PC-3 (cell line): ENCODE data around the gene ILF3.

ENCODE experiments used
- EZH2 ChIP-seq: fragments of 300-600 bp; sonication (generic); IDR thresholded peaks from one replicate; pipeline ENCODE4 v1.6.1; 2017; ENCODE audit warnings: antibody characterized with exemption, mild to moderate bottlenecking, low read length; ENCODE audit not compliant: unreplicated experiment
- EZH2phosphoT487 ChIP-seq: fragments of 300-600 bp; sonication (generic); IDR thresholded peaks from 2 replicates; pipeline ENCODE4 v1.6.1; 2018; ENCODE audit warnings: mild to moderate bottlenecking, antibody characterized with exemption, low read length, borderline replicate concordance
- TF ChIP-seq, protein P1 (sequence below): fragments of 300-600 bp; sonication (generic); conservative IDR thresholded peaks from 2 replicates; pipeline ENCODE4 v1.5.1; 2017; ENCODE audit warnings: antibody characterized with exemption, low read depth, mild to moderate bottlenecking, low read length

DNA sequence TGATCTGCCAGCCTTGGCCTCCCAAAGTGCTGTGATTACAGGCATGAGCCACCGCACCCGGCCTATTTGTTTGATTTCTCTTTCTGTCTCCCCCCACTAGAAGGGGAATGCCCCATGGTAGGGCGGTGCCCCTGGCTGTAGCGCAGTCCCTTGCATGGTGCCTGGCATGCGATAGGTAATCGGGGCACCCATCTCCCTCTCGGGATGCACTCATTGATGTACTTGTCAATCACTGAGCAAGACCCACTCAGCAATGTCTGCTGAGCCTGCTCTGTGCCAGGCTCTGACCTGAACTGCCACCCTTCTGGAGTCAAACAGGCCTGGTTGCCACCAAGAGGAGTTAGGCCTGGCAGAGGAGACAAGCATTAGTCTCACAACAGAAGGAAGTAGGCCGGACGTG, 83.6 kb downstream of the ILF3 start:
- TF ChIP-seq, protein P1, sequence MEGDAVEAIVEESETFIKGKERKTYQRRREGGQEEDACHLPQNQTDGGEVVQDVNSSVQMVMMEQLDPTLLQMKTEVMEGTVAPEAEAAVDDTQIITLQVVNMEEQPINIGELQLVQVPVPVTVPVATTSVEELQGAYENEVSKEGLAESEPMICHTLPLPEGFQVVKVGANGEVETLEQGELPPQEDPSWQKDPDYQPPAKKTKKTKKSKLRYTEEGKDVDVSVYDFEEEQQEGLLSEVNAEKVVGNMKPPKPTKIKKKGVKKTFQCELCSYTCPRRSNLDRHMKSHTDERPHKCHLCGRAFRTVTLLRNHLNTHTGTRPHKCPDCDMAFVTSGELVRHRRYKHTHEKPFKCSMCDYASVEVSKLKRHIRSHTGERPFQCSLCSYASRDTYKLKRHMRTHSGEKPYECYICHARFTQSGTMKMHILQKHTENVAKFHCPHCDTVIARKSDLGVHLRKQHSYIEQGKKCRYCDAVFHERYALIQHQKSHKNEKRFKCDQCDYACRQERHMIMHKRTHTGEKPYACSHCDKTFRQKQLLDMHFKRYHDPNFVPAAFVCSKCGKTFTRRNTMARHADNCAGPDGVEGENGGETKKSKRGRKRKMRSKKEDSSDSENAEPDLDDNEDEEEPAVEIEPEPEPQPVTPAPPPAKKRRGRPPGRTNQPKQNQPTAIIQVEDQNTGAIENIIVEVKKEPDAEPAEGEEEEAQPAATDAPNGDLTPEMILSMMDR = no peak
- TF ChIP-seq EZH2 (no peak), EZH2phosphoT487 (no peak)
